Right cardiac atrium (tissue), 5 donors: Measurements from ENCODE around the gene SYCP2. TPM values are rescaled to one million over a fixed set of nuclear protein-coding genes. Genes with fewer than 3 reads are reported as not detected.
"Not testable (repeated sequence)": the region's sequence is repeated elsewhere in the genome, so short reads cannot be mapped to it uniquely, and the experiment has no call there.

ENCODE experiments used
- ATAC-seq, 2 donors: fragments of 200-7000 bp; cut with Tn5 transposase; one replicate each; pipeline versions ENCODE4 v1.8.0 to v1.9.1; 2020; ENCODE audit warnings: moderate library complexity in 2 of 2, mild to moderate bottlenecking in 1 of 2
- DNase-seq, 3 donors: peaks; one replicate each; pipeline ENCODE4 v3.0.0-alpha.2; 2020
- H3K27ac ChIP-seq: one replicate; pipeline ENCODE4 v1.5.1; 2013; ENCODE audit warnings: mild to moderate bottlenecking, low read length, control low read depth, moderate library complexity
- H3K27me3 ChIP-seq: one replicate; pipeline ENCODE4 v1.6.1; 2013; ENCODE audit not compliant: control insufficient read depth, insufficient read depth
- H3K4me1 ChIP-seq: one replicate; pipeline ENCODE4 v1.6.1; 2013; ENCODE audit warnings: low read length; ENCODE audit not compliant: control insufficient read depth, insufficient read depth
- H3K4me3 ChIP-seq: one replicate; pipeline ENCODE4 v1.5.1; 2013; ENCODE audit warnings: low read length, control low read depth
- H3K9me3 ChIP-seq: one replicate; pipeline ENCODE4 v1.6.1; 2013; ENCODE audit warnings: low read length; ENCODE audit not compliant: control insufficient read depth
- WGBS: extraction: QIAGEN DNeasy Blood & Tissue Kit; methylation state at CpG from one replicate; pipeline ENCODE4 v1.1.7; 2013; 5-methylcytosine and 5-hydroxymethylcytosine counted together
- intact Hi-C, 4 donors: fragments of 100-400 bp; cut with DNase I; formaldehyde crosslinking; loops; one replicate each; pipeline versions ENCODE4 v1.11.0 to v1.14.0; 2022 to 2023
- polyA plus RNA-seq: library from polyadenylated mRNA; stranded (reverse); fragments of 200-250 nt; gene quantifications from one replicate; pipeline ENCODE4 v1.2.3, GENCODE V29; 2013
- total RNA-seq, 4 donors: library from RNA; stranded (reverse); fragmentation: NEBNext Ultra II Directional; extraction: Animal tissue kit (Norgen Biotek cat#: 25700); gene quantifications; one replicate each; pipeline ENCODE4 v1.2.1, GENCODE V29; 2021
- donor health status: healthy with polysubstance abuse.
- donor health status: DM: no; HTN: yes; CAD: no.
- donor health status: DM: no; HTN: no; CAD: no.
- donor health status: DM: no; HTN: yes; CAD: no; lungs with severe emphysema.
- donor health status: DM: yes; HTN: yes; CAD: no.

SYCP2 gene
- total and polyA plus RNA-seq, 5 donors = 1.6 to 1.8 (median 1.7) TPM

GRCh38 chr20:59957568-59957967 lies 24.1 kb upstream of the SYCP2 start:
- intact Hi-C loops = not testable (repeated sequence)

GRCh38 chr20:59955131-59955796 lies 21.8 kb upstream of the SYCP2 start:
- intact Hi-C loops = no loop called here
- no peaks in the 10 kb centered on the region for H3K9me3 ChIP-seq
- no peak overlapping the region for H3K27ac ChIP-seq
- no peaks in the 10 kb centered on the region for H3K4me1 ChIP-seq
- no peak overlapping the region for H3K4me3 ChIP-seq
- H3K27me3 ChIP-seq = no peaks in the 10 kb centered on the region
- ATAC-seq = peak in 1 of 2 donors; percentile 54
- WGBS = 74% methylated on average over 8 of the region's 8 CpGs
- DNase-seq = no peak

More at GRCh38 chr20:59957568-59957967, 24.1 kb upstream of the SYCP2 start:
- not testable (repeated sequence) for H3K9me3 ChIP-seq, ATAC-seq, H3K4me1 ChIP-seq, H3K27me3 ChIP-seq, H3K27ac ChIP-seq, H3K4me3 ChIP-seq, DNase-seq

- DNase-seq = no peak
- WGBS = 84% methylated on average over 4 of the region's 4 CpGs
- no peak for ATAC-seq
- intact Hi-C loops = no loop called here
- H3K9me3 ChIP-seq = no peaks in the 10 kb centered on the region
- H3K27ac ChIP-seq = no peak overlapping the region
- no peaks in the 10 kb centered on the region for H3K27me3 ChIP-seq
- H3K4me1 ChIP-seq = no peaks in the 10 kb centered on the region
- H3K4me3 ChIP-seq = no peak overlapping the region
Observed at GRCh38 chr20:59954718-59955117, 21.3 kb upstream of the SYCP2 start.

GRCh38 chr20:59949911-59950310 lies 16.5 kb upstream of the SYCP2 start:
- ATAC-seq (no peak), DNase-seq (no peak)
- Histone ChIP-seq H3K4me1 (no peaks in the 10 kb centered on the region), H3K9me3 (no peaks in the 10 kb centered on the region), H3K27ac (no peak overlapping the region), H3K4me3 (no peak overlapping the region), H3K27me3 (no peaks in the 10 kb centered on the region)
- intact Hi-C loops = no loop called here
- 93% methylated on average over 6 of the region's 6 CpGs for WGBS

GRCh38 chr20:59948828-59949720 lies 15.6 kb upstream of the SYCP2 start:
- Histone ChIP-seq H3K27ac (no peak overlapping the region), H3K9me3 (no peaks in the 10 kb centered on the region), H3K4me3 (no peak overlapping the region), H3K4me1 (no peaks in the 10 kb centered on the region), H3K27me3 (no peaks in the 10 kb centered on the region)
- intact Hi-C loops = no loop called here
- ATAC-seq = no peak
- no peak for DNase-seq
- 38% methylated on average over 7 of the region's 7 CpGs for WGBS

- ATAC-seq = no peak
- H3K9me3 ChIP-seq = no peaks in the 10 kb centered on the region
- no peak overlapping the region for H3K27ac ChIP-seq
- WGBS = 46% methylated on average over 1 of the region's 1 CpG
- H3K4me1 ChIP-seq = no peaks in the 10 kb centered on the region
- intact Hi-C loops = no loop called here
- no peaks in the 10 kb centered on the region for H3K27me3 ChIP-seq
- no peak overlapping the region for H3K4me3 ChIP-seq
- DNase-seq = no peak
Observed at GRCh38 chr20:59948212-59948611, 14.8 kb upstream of the SYCP2 start.

- H3K9me3 ChIP-seq = no peaks in the 10 kb centered on the region
- no peak for ATAC-seq
- DNase-seq = no peak
- no peak overlapping the region for H3K27ac ChIP-seq
- 86% methylated on average over 8 of the region's 8 CpGs for WGBS
- no peaks in the 10 kb centered on the region for H3K4me1 ChIP-seq
- H3K27me3 ChIP-seq = no peaks in the 10 kb centered on the region
- intact Hi-C loops = no loop called here
- no peak overlapping the region for H3K4me3 ChIP-seq
Observed at GRCh38 chr20:59947376-59947775, 13.9 kb upstream of the SYCP2 start.

GRCh38 chr20:59945731-59946130 lies 12.3 kb upstream of the SYCP2 start:
- ATAC-seq = no peak
- Histone ChIP-seq H3K9me3 (no peaks in the 10 kb centered on the region), H3K27ac (no peak overlapping the region), H3K27me3 (no peaks in the 10 kb centered on the region), H3K4me3 (no peak overlapping the region), H3K4me1 (no peaks in the 10 kb centered on the region)
- DNase-seq = no peak
- WGBS = 74% methylated on average over 2 of the region's 2 CpGs
- intact Hi-C loops = no loop called here

GRCh38 chr20:59945175-59945574 lies 11.7 kb upstream of the SYCP2 start:
- WGBS = 50% methylated on average over 3 of the region's 3 CpGs
- no peaks in the 10 kb centered on the region for H3K27me3 ChIP-seq
- no peak overlapping the region for H3K4me3 ChIP-seq
- DNase-seq = no peak
- intact Hi-C loops = no loop called here
- H3K9me3 ChIP-seq = no peaks in the 10 kb centered on the region
- no peak overlapping the region for H3K27ac ChIP-seq
- no peak for ATAC-seq
- H3K4me1 ChIP-seq = no peaks in the 10 kb centered on the region

GRCh38 chr20:59944726-59945125 lies 11.3 kb upstream of the SYCP2 start:
- intact Hi-C loops = no loop called here
- no peaks in the 10 kb centered on the region for H3K9me3 ChIP-seq
- H3K27me3 ChIP-seq = no peaks in the 10 kb centered on the region
- no peaks in the 10 kb centered on the region for H3K4me1 ChIP-seq
- no peak overlapping the region for H3K27ac ChIP-seq
- no peak overlapping the region for H3K4me3 ChIP-seq
- DNase-seq = no peak
- 82% methylated on average over 7 of the region's 7 CpGs for WGBS
- no peak for ATAC-seq

GRCh38 chr20:59942245-59942644 lies 8.8 kb upstream of the SYCP2 start:
- peaks cover 5% of the 10 kb centered on the region for H3K4me1 ChIP-seq
- ATAC-seq = no peak
- H3K27me3 ChIP-seq = no peaks in the 10 kb centered on the region
- no peak overlapping the region for H3K4me3 ChIP-seq
- intact Hi-C loops = no loop called here
- no peak overlapping the region for H3K27ac ChIP-seq
- DNase-seq = no peak
- 78% methylated on average over 2 of the region's 2 CpGs for WGBS
- H3K9me3 ChIP-seq = no peaks in the 10 kb centered on the region
